ENCODE results near the gene MYLK2. TPM values are rescaled to one million over a fixed set of nuclear protein-coding genes. Genes with fewer than 3 reads are reported as not detected.

MYLK2 gene
- total and polyA plus RNA-seq, 2 of the 4 experiments (the other 2 are of a cell fraction) = 0.18 to 0.27 TPM

- H3K27me3 ChIP-seq (ENCODE audit: control insufficient read depth, insufficient read depth, low read length) = no peaks in the 10 kb centered on the region
- no CpG with 5 or more reads among the region's 1 CpG for WGBS, 2 experiments (ENCODE audit: extremely low coverage in 2 of 2, insufficient read length in 1 of 2)
- no peak overlapping the region for H3K56ac ChIP-seq (ENCODE audit: extremely low read depth, insufficient read depth, low read length)
- H3K36me3 ChIP-seq (ENCODE audit: control insufficient read depth, insufficient read depth, low read length) = peaks cover 1% of the 10 kb centered on the region; the same call in 1 of the 2 replicates
- H3K4me2 ChIP-seq (ENCODE audit: low read depth, low read length) = peak overlapping the region; percentile 87
- no peak overlapping the region for H2BK15ac ChIP-seq (ENCODE audit: low read depth, low read length)
- H4K91ac ChIP-seq (ENCODE audit: insufficient read depth, low read depth, low read length) = no peak overlapping the region
- peak overlapping the region in 1 of 2 experiments; percentile 66; a peak in 2 of 4 replicates for H4K8ac ChIP-seq (ENCODE audit: low read depth in 2 of 2, low read length in 2 of 2)
- H3K4me3 ChIP-seq (ENCODE audit: insufficient read depth, low read depth, low read length) = no peak overlapping the region
- H3K23ac ChIP-seq (ENCODE audit: low read depth, low read length) = no peak overlapping the region; the same call in 1 of the 2 replicates
- H3K9me3 ChIP-seq (ENCODE audit: control insufficient read depth, insufficient read depth, low read length) = peaks cover 4% of the 10 kb centered on the region
- in situ Hi-C loops (cut with MboI; ENCODE audit: low sequenced_read_pairs) (no loop called here), dilution Hi-C loops (cut with HindIII; ENCODE audit: low sequenced_read_pairs, unreplicated experiment) (no loop called here), intact Hi-C loops (cut with micrococcal nuclease) (no loop called here)
- no peak overlapping the region for H2AK5ac ChIP-seq (ENCODE audit: low read depth, low read length)
- H3K9ac ChIP-seq (ENCODE audit: low read depth, low read length) = no peak overlapping the region
- H3K27ac ChIP-seq (ENCODE audit: insufficient read depth, low read length) = no peak overlapping the region
- POLR2A ChIA-PET (ENCODE audit: unreplicated experiment) = interaction anchor here (0.5 kb wide), 1 partner anchor 766 kb away, joined by 6 read pairs; no protein-coding TSS in a partner anchor
- H3K18ac ChIP-seq (ENCODE audit: low read depth, low read length) = peak overlapping the region; percentile 86
- no peaks in the 10 kb centered on the region for H3K9me1 ChIP-seq (ENCODE audit: insufficient read depth, low read length)
- H3K4ac ChIP-seq (ENCODE audit: low read depth, low read length) = no peak overlapping the region
- H3K4me1 ChIP-seq (ENCODE audit: control insufficient read depth, insufficient read depth, low read length) = no peaks in the 10 kb centered on the region
- H2BK5ac ChIP-seq (ENCODE audit: low read depth, low read length, poor library complexity, severe bottlenecking) = peak overlapping the region; percentile 43
- DNase-seq = no peak
- H2BK120ac ChIP-seq (ENCODE audit: low read depth, low read length) = no peak overlapping the region
- BruUV-seq (replicated peaks) = no TSS peak
- H3K79me1 ChIP-seq (ENCODE audit: low read depth in 1 of 2, low read length in 2 of 2) = peaks cover 47 to 61% of the 10 kb centered on the region in 2 experiments
- no peak overlapping the region for H3K14ac ChIP-seq (replicated peaks; ENCODE audit: low read depth, low read length)
- TF ChIP-seq FOS (IDR thresholded peaks at IDR 0.05; ENCODE audit: low read depth, low read length) (no peak), CHD1 (IDR thresholded peaks at IDR 0.05; ENCODE audit: low read depth, low read length) (no peak), NFE2L2 (IDR thresholded peaks at IDR 0.05; ENCODE audit: low read depth, low read length) (no peak)
- no peak overlapping the region for H2AFZ ChIP-seq (replicated peaks; ENCODE audit: low read length, poor library complexity)
- no peaks in the 10 kb centered on the region for H4K20me1 ChIP-seq (ENCODE audit: insufficient read depth, low read length)
- H4K5ac ChIP-seq (ENCODE audit: low read depth, low read length) = peak overlapping the region; percentile 80; the same call in 1 of the 2 replicates
- no peak overlapping the region for H2AK9ac ChIP-seq (replicated peaks; ENCODE audit: low read depth, low read length, poor library complexity)
- CTCF ChIA-PET = no interaction called here
- H2BK20ac ChIP-seq (ENCODE audit: low read depth, low read length) = peak overlapping the region; percentile 44; the same call in 1 of the 2 replicates
- ATAC-seq (ENCODE audit: low read depth) = no peak
Measured at GRCh38 chr20:31770243-31770642, 48.9 kb upstream of the MYLK2 start.

Measured in IMR-90 (cell line).